ENCODE data around the gene MSRB3.

Gene MSRB3

GRCh38 chr12:65372574-65372973 lies 94.1 kb downstream of the MSRB3 start:
- no peak for TF ChIP-seq SIN3A (IDR thresholded peaks at IDR 0.05; ENCODE audit: borderline replicate concordance, insufficient read depth, low read length)
- TF ChIP-seq TAF1 (IDR thresholded peaks at IDR 0.05; ENCODE audit: borderline replicate concordance, insufficient read depth, low read length) = no peak
- TF ChIP-seq REST (IDR thresholded peaks at IDR 0.05; ENCODE audit: insufficient read depth in 1 of 2, low read depth in 2 of 2, low read length in 2 of 2) = no peak
- TF ChIP-seq FOXP2 (optimal IDR thresholded peaks at IDR 0.05; ENCODE audit: borderline replicate concordance, extremely low read depth, extremely low read length, insufficient read depth) = no peak
- TF ChIP-seq POLR2AphosphoS5 (IDR thresholded peaks at IDR 0.05; ENCODE audit: low read depth, low read length) = no peak

DNA sequence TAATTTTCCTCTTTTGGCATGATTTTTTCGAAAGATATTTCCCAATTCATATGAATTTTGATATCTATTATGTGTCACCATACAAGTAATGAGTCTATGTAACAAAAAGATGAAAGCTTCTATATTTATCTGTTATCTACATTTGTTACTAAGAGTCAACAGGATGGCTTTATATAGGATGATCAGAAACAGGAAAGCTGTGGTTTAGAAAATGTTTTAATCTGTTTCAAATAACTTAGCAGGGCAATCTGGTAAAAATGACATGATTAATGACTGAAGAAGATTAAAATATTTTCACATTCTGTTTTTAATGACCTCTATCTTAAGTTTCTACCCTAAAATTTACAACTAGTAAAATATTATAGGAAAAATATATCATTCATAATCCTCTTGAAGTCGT lies 105.8 kb downstream of the MSRB3 start:
- no peak for TF ChIP-seq TAF1 (IDR thresholded peaks at IDR 0.05; ENCODE audit: borderline replicate concordance, insufficient read depth, low read length)
- no peak for TF ChIP-seq POLR2AphosphoS5 (IDR thresholded peaks at IDR 0.05; ENCODE audit: low read depth, low read length)
- no peak for TF ChIP-seq FOXP2 (optimal IDR thresholded peaks at IDR 0.05; ENCODE audit: borderline replicate concordance, extremely low read depth, extremely low read length, insufficient read depth)
- no peak for TF ChIP-seq REST (IDR thresholded peaks at IDR 0.05; ENCODE audit: insufficient read depth in 1 of 2, low read depth in 2 of 2, low read length in 2 of 2)
- no peak for TF ChIP-seq SIN3A (IDR thresholded peaks at IDR 0.05; ENCODE audit: borderline replicate concordance, insufficient read depth, low read length)

DNA sequence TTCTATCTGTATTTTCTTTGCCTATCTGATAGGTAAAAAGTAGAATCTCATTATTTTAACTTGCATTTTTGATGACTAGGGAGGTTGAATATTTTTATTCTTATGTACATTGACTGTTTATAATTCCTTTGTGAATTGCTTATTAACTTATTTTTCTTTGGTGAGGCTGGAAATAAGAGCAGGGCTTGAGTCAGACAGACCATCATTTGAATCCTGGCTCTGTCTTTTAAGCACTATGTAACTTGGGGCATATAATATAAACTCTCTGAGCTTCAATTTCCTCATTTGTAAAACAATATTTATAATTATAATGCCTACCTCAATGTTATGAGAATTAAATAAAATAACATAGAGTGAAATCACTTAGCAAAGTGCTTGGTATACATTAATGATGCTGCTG lies 108.9 kb downstream of the MSRB3 start:
- TF ChIP-seq FOXP2 (optimal IDR thresholded peaks at IDR 0.05; ENCODE audit: borderline replicate concordance, extremely low read depth, extremely low read length, insufficient read depth) (no peak), SIN3A (IDR thresholded peaks at IDR 0.05; ENCODE audit: borderline replicate concordance, insufficient read depth, low read length) (no peak), POLR2AphosphoS5 (IDR thresholded peaks at IDR 0.05; ENCODE audit: low read depth, low read length) (no peak), REST (IDR thresholded peaks at IDR 0.05; ENCODE audit: insufficient read depth in 1 of 2, low read depth in 2 of 2, low read length in 2 of 2) (no peak), TAF1 (IDR thresholded peaks at IDR 0.05; ENCODE audit: borderline replicate concordance, insufficient read depth, low read length) (no peak)

DNA sequence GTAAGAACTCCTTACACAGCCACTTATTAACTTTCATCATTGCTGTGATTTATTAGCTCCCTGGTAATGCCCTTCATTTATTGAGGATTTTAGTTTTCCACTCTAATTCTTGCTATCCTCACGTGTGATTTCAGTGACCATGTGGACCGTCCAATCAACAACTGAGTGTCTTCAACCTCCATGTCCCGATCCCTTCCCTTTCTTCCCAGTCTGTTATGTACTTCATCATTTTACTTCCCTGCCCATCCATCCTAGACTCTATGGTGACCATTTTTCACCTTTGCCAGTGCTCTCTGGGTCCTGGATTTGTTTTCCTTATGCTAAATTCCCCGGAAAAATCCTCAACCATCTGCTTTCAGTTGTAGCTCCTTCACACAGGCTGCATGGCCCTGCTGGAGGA lies 111.0 kb downstream of the MSRB3 start:
- TF ChIP-seq SIN3A (IDR thresholded peaks at IDR 0.05; ENCODE audit: borderline replicate concordance, insufficient read depth, low read length) (no peak), TAF1 (IDR thresholded peaks at IDR 0.05; ENCODE audit: borderline replicate concordance, insufficient read depth, low read length) (no peak), FOXP2 (optimal IDR thresholded peaks at IDR 0.05; ENCODE audit: borderline replicate concordance, extremely low read depth, extremely low read length, insufficient read depth) (no peak), POLR2AphosphoS5 (IDR thresholded peaks at IDR 0.05; ENCODE audit: low read depth, low read length) (no peak), REST (IDR thresholded peaks at IDR 0.05; ENCODE audit: insufficient read depth in 1 of 2, low read depth in 2 of 2, low read length in 2 of 2) (no peak)

DNA sequence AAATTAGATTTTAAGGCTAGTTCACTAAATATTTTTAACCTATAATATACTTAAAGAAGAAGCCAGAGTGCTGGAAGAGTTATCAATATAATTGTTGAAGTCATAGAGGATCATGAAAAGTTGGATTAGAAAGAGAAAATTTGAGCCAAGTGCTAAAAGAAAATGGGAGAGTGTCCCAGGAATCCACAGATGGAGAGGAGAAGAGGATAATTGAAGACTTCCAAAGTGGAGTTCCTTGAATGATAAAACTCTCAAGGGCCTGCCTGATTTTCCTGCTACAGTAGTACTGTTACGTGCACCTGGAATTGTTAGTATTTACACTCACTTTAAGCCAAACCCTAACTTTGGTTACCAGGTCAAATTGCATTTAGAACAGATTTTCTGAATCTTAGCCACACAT lies 113.2 kb downstream of the MSRB3 start:
- TF ChIP-seq FOXP2 (optimal IDR thresholded peaks at IDR 0.05; ENCODE audit: borderline replicate concordance, extremely low read depth, extremely low read length, insufficient read depth) (no peak), SIN3A (IDR thresholded peaks at IDR 0.05; ENCODE audit: borderline replicate concordance, insufficient read depth, low read length) (no peak)
